ENCODE results near the gene TCAP.

DNA sequence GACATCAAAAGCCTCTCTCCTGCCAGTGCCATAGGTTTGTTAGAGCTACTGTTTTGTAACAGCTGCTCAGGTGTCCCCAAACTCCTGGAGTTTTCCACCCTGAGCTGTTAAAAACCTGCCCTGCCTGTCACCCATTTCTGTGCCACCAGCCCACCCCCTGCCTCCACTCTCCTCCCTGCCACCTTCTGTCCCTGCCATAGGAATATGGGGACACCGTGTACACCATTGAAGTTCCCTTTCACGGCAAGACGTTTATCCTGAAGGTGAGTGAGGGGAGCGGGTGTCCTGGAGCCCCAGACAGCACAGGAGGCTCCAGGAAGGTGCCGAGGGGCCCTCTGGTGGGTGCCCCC is 5.2 kb upstream of the TCAP start:
- TF ChIP-seq, protein P1, sequence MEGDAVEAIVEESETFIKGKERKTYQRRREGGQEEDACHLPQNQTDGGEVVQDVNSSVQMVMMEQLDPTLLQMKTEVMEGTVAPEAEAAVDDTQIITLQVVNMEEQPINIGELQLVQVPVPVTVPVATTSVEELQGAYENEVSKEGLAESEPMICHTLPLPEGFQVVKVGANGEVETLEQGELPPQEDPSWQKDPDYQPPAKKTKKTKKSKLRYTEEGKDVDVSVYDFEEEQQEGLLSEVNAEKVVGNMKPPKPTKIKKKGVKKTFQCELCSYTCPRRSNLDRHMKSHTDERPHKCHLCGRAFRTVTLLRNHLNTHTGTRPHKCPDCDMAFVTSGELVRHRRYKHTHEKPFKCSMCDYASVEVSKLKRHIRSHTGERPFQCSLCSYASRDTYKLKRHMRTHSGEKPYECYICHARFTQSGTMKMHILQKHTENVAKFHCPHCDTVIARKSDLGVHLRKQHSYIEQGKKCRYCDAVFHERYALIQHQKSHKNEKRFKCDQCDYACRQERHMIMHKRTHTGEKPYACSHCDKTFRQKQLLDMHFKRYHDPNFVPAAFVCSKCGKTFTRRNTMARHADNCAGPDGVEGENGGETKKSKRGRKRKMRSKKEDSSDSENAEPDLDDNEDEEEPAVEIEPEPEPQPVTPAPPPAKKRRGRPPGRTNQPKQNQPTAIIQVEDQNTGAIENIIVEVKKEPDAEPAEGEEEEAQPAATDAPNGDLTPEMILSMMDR (IDR thresholded peaks at IDR 0.05; ENCODE audit: poor library complexity, severe bottlenecking), result no peak
- TF ChIP-seq EP300 (conservative IDR thresholded peaks at IDR 0.05; ENCODE audit: poor library complexity, severe bottlenecking) (no peak), EZH2 (IDR thresholded peaks at IDR 0.05; ENCODE audit: borderline replicate concordance, insufficient read depth, low read length, poor library complexity, severe bottlenecking) (no peak), POLR2AphosphoS5 (IDR thresholded peaks at IDR 0.05) (no peak), RAD21 (conservative IDR thresholded peaks at IDR 0.05) (no peak), MXI1 (conservative IDR thresholded peaks at IDR 0.05; ENCODE audit: poor library complexity, severe bottlenecking) (no peak), SMC3 (conservative IDR thresholded peaks at IDR 0.05; ENCODE audit: poor library complexity) (no peak)
- TF ChIP-seq, protein P2, sequence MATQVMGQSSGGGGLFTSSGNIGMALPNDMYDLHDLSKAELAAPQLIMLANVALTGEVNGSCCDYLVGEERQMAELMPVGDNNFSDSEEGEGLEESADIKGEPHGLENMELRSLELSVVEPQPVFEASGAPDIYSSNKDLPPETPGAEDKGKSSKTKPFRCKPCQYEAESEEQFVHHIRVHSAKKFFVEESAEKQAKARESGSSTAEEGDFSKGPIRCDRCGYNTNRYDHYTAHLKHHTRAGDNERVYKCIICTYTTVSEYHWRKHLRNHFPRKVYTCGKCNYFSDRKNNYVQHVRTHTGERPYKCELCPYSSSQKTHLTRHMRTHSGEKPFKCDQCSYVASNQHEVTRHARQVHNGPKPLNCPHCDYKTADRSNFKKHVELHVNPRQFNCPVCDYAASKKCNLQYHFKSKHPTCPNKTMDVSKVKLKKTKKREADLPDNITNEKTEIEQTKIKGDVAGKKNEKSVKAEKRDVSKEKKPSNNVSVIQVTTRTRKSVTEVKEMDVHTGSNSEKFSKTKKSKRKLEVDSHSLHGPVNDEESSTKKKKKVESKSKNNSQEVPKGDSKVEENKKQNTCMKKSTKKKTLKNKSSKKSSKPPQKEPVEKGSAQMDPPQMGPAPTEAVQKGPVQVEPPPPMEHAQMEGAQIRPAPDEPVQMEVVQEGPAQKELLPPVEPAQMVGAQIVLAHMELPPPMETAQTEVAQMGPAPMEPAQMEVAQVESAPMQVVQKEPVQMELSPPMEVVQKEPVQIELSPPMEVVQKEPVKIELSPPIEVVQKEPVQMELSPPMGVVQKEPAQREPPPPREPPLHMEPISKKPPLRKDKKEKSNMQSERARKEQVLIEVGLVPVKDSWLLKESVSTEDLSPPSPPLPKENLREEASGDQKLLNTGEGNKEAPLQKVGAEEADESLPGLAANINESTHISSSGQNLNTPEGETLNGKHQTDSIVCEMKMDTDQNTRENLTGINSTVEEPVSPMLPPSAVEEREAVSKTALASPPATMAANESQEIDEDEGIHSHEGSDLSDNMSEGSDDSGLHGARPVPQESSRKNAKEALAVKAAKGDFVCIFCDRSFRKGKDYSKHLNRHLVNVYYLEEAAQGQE (IDR thresholded peaks at IDR 0.05; ENCODE audit: borderline replicate concordance), result no peak

Measured in neural cell (in vitro differentiated cells).